NCI-H446 treated with DMSO at 0.1 percent for 48 hours (cell line): Measurements from ENCODE around the gene AGGF1.
A peak's percentile ranks its signal among the peaks of the same experiment; 100 is the strongest.
"Not testable (repeated sequence)": the region's sequence is repeated elsewhere in the genome, so short reads cannot be mapped to it uniquely, and the experiment has no call there.

Source experiments
- DNase-seq: peaks from one replicate; lab custom pipeline; 2025; lab: John Stamatoyannopoulos, UW

The AGGF1 gene

GRCh38 chr5:77028631-77029375 lies 1.4 kb upstream of the AGGF1 start:
- no peak for DNase-seq

- no peak for DNase-seq
Observed at GRCh38 chr5:77029376-77029885, 773 bp upstream of the AGGF1 start.

GRCh38 chr5:77031891-77032290 lies 1.7 kb downstream of the AGGF1 start:
- no peak for DNase-seq

GRCh38 chr5:77032635-77033034 lies 2.4 kb downstream of the AGGF1 start:
- no peak for DNase-seq

- no peak for DNase-seq
Observed at GRCh38 chr5:77033338-77033737, 3.1 kb downstream of the AGGF1 start.

- no peak for DNase-seq
Observed at GRCh38 chr5:77035950-77036349, 5.7 kb downstream of the AGGF1 start.

GRCh38 chr5:77046416-77047073 lies 16.3 kb downstream of the AGGF1 start:
- no peak for DNase-seq

- no peak for DNase-seq
Observed at GRCh38 chr5:77064040-77064439, 33.8 kb downstream of the AGGF1 start.

- DNase-seq = no peak
Observed at GRCh38 chr5:77065256-77065655, 35.1 kb downstream of the AGGF1 start.

GRCh38 chr5:77066184-77066583 lies 36.0 kb downstream of the AGGF1 start:
- DNase-seq = no peak

GRCh38 chr5:77066823-77067442 lies 36.7 kb downstream of the AGGF1 start:
- no peak for DNase-seq

GRCh38 chr5:77073667-77074066 lies 43.5 kb downstream of the AGGF1 start:
- DNase-seq = no peak

GRCh38 chr5:77074745-77075144 lies 44.5 kb downstream of the AGGF1 start:
- DNase-seq = no peak

GRCh38 chr5:77076961-77077828 lies 47.0 kb downstream of the AGGF1 start:
- DNase-seq = no peak

GRCh38 chr5:77077829-77078176 lies 47.6 kb downstream of the AGGF1 start:
- no peak for DNase-seq

- DNase-seq = not testable (repeated sequence)
Observed at GRCh38 chr5:77080479-77080878, 50.3 kb downstream of the AGGF1 start.

- no peak for DNase-seq
Observed at GRCh38 chr5:77080905-77081304, 50.7 kb downstream of the AGGF1 start.

- DNase-seq = no peak
Observed at GRCh38 chr5:77082280-77082679, 52.1 kb downstream of the AGGF1 start.

GRCh38 chr5:77083088-77083487 lies 52.9 kb downstream of the AGGF1 start:
- no peak for DNase-seq

- no peak for DNase-seq
Observed at GRCh38 chr5:77086368-77086688, 56.1 kb downstream of the AGGF1 start.

- DNase-seq = peak; percentile 70
Observed at GRCh38 chr5:77086689-77087483, 56.7 kb downstream of the AGGF1 start, which contains the start of gene ZBED3. TSS of gene ZBED3 (minus strand) at chr5:77087285. CDS start at chr5:77077878, 9,407 bp downstream.
